Right cardiac atrium (tissue), 5 donors: ENCODE data around the gene OR5T2. TPM values are rescaled to one million over a fixed set of nuclear protein-coding genes. Genes with fewer than 3 reads are reported as not detected.

Experiments used
- polyA plus RNA-seq: library from polyadenylated mRNA; stranded (reverse); fragments of 200-250 nt; gene quantifications from one replicate; pipeline ENCODE4 v1.2.3, GENCODE V29; 2013
- total RNA-seq, 4 donors: library from RNA; stranded (reverse); fragmentation: NEBNext Ultra II Directional; extraction: Animal tissue kit (Norgen Biotek cat#: 25700); gene quantifications; one replicate each; pipeline ENCODE4 v1.2.1, GENCODE V29; 2021
- donor health status: healthy with polysubstance abuse.
- donor health status: DM: no; HTN: yes; CAD: no.
- donor health status: DM: no; HTN: no; CAD: no.
- donor health status: DM: no; HTN: yes; CAD: no; lungs with severe emphysema.
- donor health status: DM: yes; HTN: yes; CAD: no.

Gene OR5T2
- total and polyA plus RNA-seq, 5 donors: not detected

Other genes starting within 250 kb of the OR5T2 start
- gene OR5F1, start 239.6 kb downstream of the OR5T2 start, total RNA-seq: not detected
- gene OR5F1, start 239.6 kb downstream of the OR5T2 start, polyA plus RNA-seq: not detected
- gene OR5AS1, start 206.6 kb downstream of the OR5T2 start, total RNA-seq: not detected
- not detected for gene OR5AS1, start 206.6 kb downstream of the OR5T2 start, polyA plus RNA-seq
- gene OR8I2, start 140.9 kb downstream of the OR5T2 start, total RNA-seq: not detected
- not detected for gene OR8I2, start 140.9 kb downstream of the OR5T2 start, polyA plus RNA-seq
- not detected for gene OR8H2, start 130.6 kb downstream of the OR5T2 start, total RNA-seq
- not detected for gene OR8H2, start 130.6 kb downstream of the OR5T2 start, polyA plus RNA-seq
- gene OR8H3, start 111.9 kb downstream of the OR5T2 start, total RNA-seq: not detected
- gene OR8H3, start 111.9 kb downstream of the OR5T2 start, polyA plus RNA-seq: not detected
- not detected for gene OR8J3, start 94.1 kb downstream of the OR5T2 start, total RNA-seq
- gene OR8J3, start 94.1 kb downstream of the OR5T2 start, polyA plus RNA-seq: not detected
- not detected for gene OR8K5, start 73.9 kb downstream of the OR5T2 start, total RNA-seq
- gene OR8K5, start 73.9 kb downstream of the OR5T2 start, polyA plus RNA-seq: not detected
- gene OR5J2, start 57.6 kb downstream of the OR5T2 start, total RNA-seq: not detected
- not detected for gene OR5J2, start 57.6 kb downstream of the OR5T2 start, polyA plus RNA-seq
- not detected for gene OR5T3, start 18.0 kb upstream of the OR5T2 start, total RNA-seq
- gene OR5T3, start 18.0 kb upstream of the OR5T2 start, polyA plus RNA-seq: not detected
- gene OR5T1, start 39.9 kb upstream of the OR5T2 start, total RNA-seq: not detected
- not detected for gene OR5T1, start 39.9 kb upstream of the OR5T2 start, polyA plus RNA-seq
- gene OR8H1, start 58.0 kb upstream of the OR5T2 start, total RNA-seq: not detected
- gene OR8H1, start 58.0 kb upstream of the OR5T2 start, polyA plus RNA-seq: not detected
- gene OR8K3, start 80.9 kb upstream of the OR5T2 start, total RNA-seq: not detected
- gene OR8K3, start 80.9 kb upstream of the OR5T2 start, polyA plus RNA-seq: not detected
- gene OR8K1, start 111.8 kb upstream of the OR5T2 start, total RNA-seq: not detected
- gene OR8K1, start 111.8 kb upstream of the OR5T2 start, polyA plus RNA-seq: not detected
- not detected for gene OR8J1, start 120.0 kb upstream of the OR5T2 start, total RNA-seq
- not detected for gene OR8J1, start 120.0 kb upstream of the OR5T2 start, polyA plus RNA-seq
- not detected for gene OR8U1, start 141.4 kb upstream of the OR5T2 start, total RNA-seq
- not detected for gene OR8U1, start 141.4 kb upstream of the OR5T2 start, polyA plus RNA-seq
- gene OR5AL1, start 178.4 kb upstream of the OR5T2 start, total RNA-seq: not detected
- gene OR5AL1, start 178.4 kb upstream of the OR5T2 start, polyA plus RNA-seq: not detected
- not detected for gene OR5M3, start 239.1 kb upstream of the OR5T2 start, total RNA-seq
- not detected for gene OR5M3, start 239.1 kb upstream of the OR5T2 start, polyA plus RNA-seq